Sigmoid colon (tissue), 4 donors: ENCODE data around the gene SSR4.
"Not testable (repeated sequence)": the region's sequence is repeated elsewhere in the genome, so short reads cannot be mapped to it uniquely, and the experiment has no call there.

Experiments used
- EP300 ChIP-seq, 4 donors: sonication (generic); formaldehyde crosslinking; IDR thresholded peaks; one replicate each; pipeline ENCODE4 v1.6.1; 2017; ENCODE audit warnings: antibody characterized with exemption in 4 of 4
- POLR2A ChIP-seq, 2 donors: fragments of 450-650 bp; IDR thresholded peaks; one replicate each; pipeline ENCODE4 v1.6.1; 2016; ENCODE audit warnings: antibody characterized with exemption in 2 of 2, mild to moderate bottlenecking in 2 of 2, moderate library complexity in 2 of 2
- TF ChIP-seq, protein P1 (sequence below), 4 experiments: fragments of 450-650 bp in 3 of 4; fragments of 200-600 bp in 1 of 4; IDR thresholded peaks; one replicate each; pipeline ENCODE4 v1.5.1; 2016 to 2019; ENCODE audit warnings: antibody characterized with exemption in 4 of 4, mild to moderate bottlenecking in 3 of 4, moderate library complexity in 2 of 4

GRCh38 chrX:153746991-153747390, 47.5 kb upstream of the SSR4 start:
- TF ChIP-seq, protein P1, sequence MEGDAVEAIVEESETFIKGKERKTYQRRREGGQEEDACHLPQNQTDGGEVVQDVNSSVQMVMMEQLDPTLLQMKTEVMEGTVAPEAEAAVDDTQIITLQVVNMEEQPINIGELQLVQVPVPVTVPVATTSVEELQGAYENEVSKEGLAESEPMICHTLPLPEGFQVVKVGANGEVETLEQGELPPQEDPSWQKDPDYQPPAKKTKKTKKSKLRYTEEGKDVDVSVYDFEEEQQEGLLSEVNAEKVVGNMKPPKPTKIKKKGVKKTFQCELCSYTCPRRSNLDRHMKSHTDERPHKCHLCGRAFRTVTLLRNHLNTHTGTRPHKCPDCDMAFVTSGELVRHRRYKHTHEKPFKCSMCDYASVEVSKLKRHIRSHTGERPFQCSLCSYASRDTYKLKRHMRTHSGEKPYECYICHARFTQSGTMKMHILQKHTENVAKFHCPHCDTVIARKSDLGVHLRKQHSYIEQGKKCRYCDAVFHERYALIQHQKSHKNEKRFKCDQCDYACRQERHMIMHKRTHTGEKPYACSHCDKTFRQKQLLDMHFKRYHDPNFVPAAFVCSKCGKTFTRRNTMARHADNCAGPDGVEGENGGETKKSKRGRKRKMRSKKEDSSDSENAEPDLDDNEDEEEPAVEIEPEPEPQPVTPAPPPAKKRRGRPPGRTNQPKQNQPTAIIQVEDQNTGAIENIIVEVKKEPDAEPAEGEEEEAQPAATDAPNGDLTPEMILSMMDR (IDR thresholded peaks at IDR 0.05) = not testable (repeated sequence)
- not testable (repeated sequence) for TF ChIP-seq POLR2A, EP300 (IDR thresholded peaks at IDR 0.05)
